NK-92 treated with Interleukin-12 subunit alpha and Interleukin-12 subunit beta, amount 100 ng/mL, for 24 hours (cell line): ENCODE measurements around the gene PTK7.
"Not testable (repeated sequence)": the region's sequence is repeated elsewhere in the genome, so short reads cannot be mapped to it uniquely, and the experiment has no call there.

Source experiments
- DNase-seq: peaks from one replicate; lab custom pipeline; 2025; lab: John Stamatoyannopoulos, UW

PTK7 gene

GRCh38 chr6:43119482-43119881, 43.4 kb downstream of the PTK7 start:
- DNase-seq = no peak

- no peak for DNase-seq
Measured at GRCh38 chr6:43120101-43120763, 44.1 kb downstream of the PTK7 start.

- no peak for DNase-seq
Measured at GRCh38 chr6:43120944-43121913, 45.1 kb downstream of the PTK7 start.

- DNase-seq = no peak
Measured at GRCh38 chr6:43122146-43122545, 46.0 kb downstream of the PTK7 start.

- DNase-seq = no peak
Measured at GRCh38 chr6:43123461-43124314, 47.6 kb downstream of the PTK7 start.

- DNase-seq = no peak
Measured at GRCh38 chr6:43124481-43124880, 48.4 kb downstream of the PTK7 start.

- DNase-seq = no peak
Measured at GRCh38 chr6:43125119-43125518, 49.0 kb downstream of the PTK7 start.

- no peak for DNase-seq
Measured at GRCh38 chr6:43125555-43125954, 49.4 kb downstream of the PTK7 start.

- no peak for DNase-seq
Measured at GRCh38 chr6:43127180-43127579, 51.1 kb downstream of the PTK7 start.

- no peak for DNase-seq
Measured at GRCh38 chr6:43127877-43128276, 51.8 kb downstream of the PTK7 start.

- no peak for DNase-seq
Measured at GRCh38 chr6:43128926-43129325, 52.8 kb downstream of the PTK7 start.

GRCh38 chr6:43129434-43130194, 53.5 kb downstream of the PTK7 start:
- no peak for DNase-seq

GRCh38 chr6:43130429-43130828, 54.3 kb downstream of the PTK7 start:
- no peak for DNase-seq

- not testable (repeated sequence) for DNase-seq
Measured at GRCh38 chr6:43131379-43131778, 55.3 kb downstream of the PTK7 start.

GRCh38 chr6:43138267-43138666, 62.2 kb downstream of the PTK7 start:
- no peak for DNase-seq

GRCh38 chr6:43139973-43140372, 63.9 kb downstream of the PTK7 start:
- DNase-seq = not testable (repeated sequence)

GRCh38 chr6:43141644-43142043, 65.5 kb downstream of the PTK7 start:
- no peak for DNase-seq

- DNase-seq = peak; percentile 24
Measured at GRCh38 chr6:43142101-43142500, 66.0 kb downstream of the PTK7 start.

GRCh38 chr6:43143235-43144128, 67.4 kb downstream of the PTK7 start:
- peak; percentile 54 for DNase-seq

GRCh38 chr6:43144879-43145278, 68.8 kb downstream of the PTK7 start:
- DNase-seq = no peak
